AG04449 (cell line): ENCODE data around the gene TMEM11.

Source experiments
- CTCF ChIA-PET: fragments of 350-600 bp; formaldehyde crosslinking; extraction: SDS; loops from one replicate; lab custom pipeline; 2021; ENCODE audit warnings: antibody characterized with exemption; lab: Yijun Ruan, JAX
- POLR2A ChIA-PET: fragments of 400-600, 350-600 bp; formaldehyde crosslinking; extraction: SDS; loops from one replicate; lab custom pipeline; 2020; ENCODE audit warnings: antibody characterized with exemption, inconsistent platforms; lab: Yijun Ruan, JAX
- DNase-seq: peaks from one replicate; pipeline ENCODE4 v3.0.0-alpha.2; 2010; ENCODE audit warnings: low read depth, low spot score
- H3K4me3 ChIP-seq: 2 replicates; pipeline ENCODE4 v1.5.1; 2011; ENCODE audit warnings: low read depth, mild to moderate bottlenecking, control low read depth, low read length
- CTCF ChIP-seq: IDR thresholded peaks from one replicate; pipeline ENCODE4 v1.5.1; 2011; ENCODE audit warnings: mild to moderate bottlenecking, moderate library complexity, low read length, control low read depth, inconsistent platforms; ENCODE audit not compliant: insufficient read depth; ENCODE audit errors: missing control alignments

The TMEM11 gene

DNA sequence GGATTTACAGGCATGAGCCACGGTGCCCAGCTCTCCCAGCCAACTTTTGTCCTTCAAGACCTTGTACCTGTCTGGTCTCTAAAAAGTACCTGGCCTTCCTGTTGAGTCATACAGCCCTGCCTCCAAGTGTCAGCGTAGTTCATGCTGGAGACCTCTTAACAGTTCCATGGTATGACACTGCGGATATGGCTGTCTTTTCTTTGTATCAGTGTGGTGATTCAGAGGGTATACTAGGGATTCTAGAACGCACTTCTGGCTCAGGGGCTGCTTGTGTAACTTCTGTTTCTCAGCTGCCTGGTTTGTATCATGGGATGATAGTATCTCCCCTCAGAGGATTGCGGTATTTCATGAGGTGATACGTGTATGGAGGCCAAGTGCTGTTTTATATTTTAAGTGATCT, 2.0 kb upstream of the TMEM11 start:
- 0 out of 2 replicates have a peak overlapping the region, but pooled peaks have one; percentile 12 for H3K4me3 ChIP-seq
- CTCF ChIA-PET, result interaction anchor here (0.6 to 5.7 kb wide), 4 partner anchors 16 to 87 kb away, joined by 3 to 37 read pairs (median 4); no protein-coding TSS in a partner anchor
- TF ChIP-seq CTCF, result no peak
- POLR2A ChIA-PET, result no interaction called here
- no peak for DNase-seq

GRCh38 chr17:21214777-21215541, 998 bp upstream of the TMEM11 start:
- CTCF ChIA-PET, result interaction anchor here (0.6 to 5.7 kb wide), 3 partner anchors 25 to 86 kb away, joined by 3 to 37 read pairs (median 4); no protein-coding TSS in a partner anchor
- no peak for DNase-seq
- H3K4me3 ChIP-seq, result peak overlapping the region; percentile 72

DNA sequence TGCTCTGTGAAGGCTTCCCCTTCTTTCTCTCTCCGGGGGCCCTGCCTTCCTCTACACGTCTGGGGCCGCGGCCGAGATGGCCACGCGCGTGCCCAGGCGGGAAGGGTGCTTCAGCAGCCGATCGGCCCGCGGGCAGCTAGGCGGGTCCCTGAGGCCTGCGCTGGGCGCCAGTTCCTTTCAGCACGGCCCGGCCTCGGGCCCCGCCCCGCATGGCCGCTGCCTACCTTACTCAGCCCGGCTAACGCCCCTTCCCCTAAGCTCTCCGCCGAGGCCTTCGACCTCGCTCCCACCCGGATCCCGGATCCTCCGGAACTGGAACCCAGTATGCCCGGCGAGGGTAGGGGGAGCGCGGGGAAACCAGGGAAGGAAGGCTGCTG, 335 bp downstream of the TMEM11 start:
- no peak for DNase-seq
- ChIA-PET CTCF (interaction anchor here (1.0 to 5.7 kb wide), 4 partner anchors 18 to 92 kb away, joined by 3 to 37 read pairs (median 6); no protein-coding TSS in a partner anchor), POLR2A (interaction anchor here (1.1 to 1.3 kb wide), 2 partner anchors 14 to 73 kb away, joined by 3 to 5 read pairs; no protein-coding TSS in a partner anchor)
- no peak for TF ChIP-seq CTCF
- peak overlapping the region; percentile 97 for H3K4me3 ChIP-seq

More at GRCh38 chr17:21214777-21215541, 998 bp upstream of the TMEM11 start:
- TF ChIP-seq CTCF, result no peak
- POLR2A ChIA-PET, result no interaction called here

- H3K4me3 ChIP-seq, result peak overlapping the region; percentile 97
- no peak for DNase-seq
- POLR2A ChIA-PET, result interaction anchor here (0.6 to 1.3 kb wide), 5 partner anchors 13 to 82 kb away, joined by 3 to 5 read pairs (median 3); no protein-coding TSS in a partner anchor
- no peak for TF ChIP-seq CTCF
- CTCF ChIA-PET, result interaction anchor here (0.7 to 5.7 kb wide), 10 partner anchors 11 to 93 kb away, joined by 3 to 37 read pairs (median 4); no protein-coding TSS in a partner anchor
Observed at GRCh38 chr17:21212826-21213637, 929 bp downstream of the TMEM11 start.

GRCh38 chr17:21211825-21212479, 2.0 kb downstream of the TMEM11 start:
- no peak for TF ChIP-seq CTCF
- DNase-seq, result no peak
- peak overlapping the region; percentile 35 for H3K4me3 ChIP-seq
- POLR2A ChIA-PET, result no interaction called here
- CTCF ChIA-PET, result interaction anchor here (1.0 to 5.7 kb wide), 8 partner anchors 10 to 299 kb away, joined by 3 to 37 read pairs (median 5); no protein-coding TSS in a partner anchor
